ENCODE results near the gene FUCA1.
A peak's percentile ranks its signal among the peaks of the same experiment; 100 is the strongest.

FUCA1 gene

GRCh38 chr1:23865543-23865930 lies 2.6 kb downstream of the FUCA1 start:
- no peak for TF ChIP-seq EP300 (IDR thresholded peaks at IDR 0.05; ENCODE audit: borderline replicate concordance)

GRCh38 chr1:23864801-23865542 lies 3.1 kb downstream of the FUCA1 start:
- TF ChIP-seq TCF12 (IDR thresholded peaks at IDR 0.05; ENCODE audit: low read depth) = no peak
- TF ChIP-seq, protein P1, sequence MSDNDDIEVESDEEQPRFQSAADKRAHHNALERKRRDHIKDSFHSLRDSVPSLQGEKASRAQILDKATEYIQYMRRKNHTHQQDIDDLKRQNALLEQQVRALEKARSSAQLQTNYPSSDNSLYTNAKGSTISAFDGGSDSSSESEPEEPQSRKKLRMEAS (IDR thresholded peaks at IDR 0.05) = no peak
- no peak for TF ChIP-seq ZBTB7A (IDR thresholded peaks at IDR 0.05; ENCODE audit: low read depth)
- TF ChIP-seq CEBPB (IDR thresholded peaks at IDR 0.05) = no peak
- no peak for TF ChIP-seq RAD21 (IDR thresholded peaks at IDR 0.05; ENCODE audit: low read depth)
- no peak for TF ChIP-seq FOXM1 (IDR thresholded peaks at IDR 0.05; ENCODE audit: borderline replicate concordance, low read depth)
- no peak for TF ChIP-seq NFIC (IDR thresholded peaks at IDR 0.05)
- TF ChIP-seq EP300 (IDR thresholded peaks at IDR 0.05; ENCODE audit: borderline replicate concordance) = no peak
- no peak for TF ChIP-seq USF1 (IDR thresholded peaks at IDR 0.05)
- no peak for TF ChIP-seq TEAD4 (IDR thresholded peaks at IDR 0.05)
- no peak for TF ChIP-seq CREB1 (IDR thresholded peaks at IDR 0.05; ENCODE audit: low read depth)
- TF ChIP-seq, protein P2, sequence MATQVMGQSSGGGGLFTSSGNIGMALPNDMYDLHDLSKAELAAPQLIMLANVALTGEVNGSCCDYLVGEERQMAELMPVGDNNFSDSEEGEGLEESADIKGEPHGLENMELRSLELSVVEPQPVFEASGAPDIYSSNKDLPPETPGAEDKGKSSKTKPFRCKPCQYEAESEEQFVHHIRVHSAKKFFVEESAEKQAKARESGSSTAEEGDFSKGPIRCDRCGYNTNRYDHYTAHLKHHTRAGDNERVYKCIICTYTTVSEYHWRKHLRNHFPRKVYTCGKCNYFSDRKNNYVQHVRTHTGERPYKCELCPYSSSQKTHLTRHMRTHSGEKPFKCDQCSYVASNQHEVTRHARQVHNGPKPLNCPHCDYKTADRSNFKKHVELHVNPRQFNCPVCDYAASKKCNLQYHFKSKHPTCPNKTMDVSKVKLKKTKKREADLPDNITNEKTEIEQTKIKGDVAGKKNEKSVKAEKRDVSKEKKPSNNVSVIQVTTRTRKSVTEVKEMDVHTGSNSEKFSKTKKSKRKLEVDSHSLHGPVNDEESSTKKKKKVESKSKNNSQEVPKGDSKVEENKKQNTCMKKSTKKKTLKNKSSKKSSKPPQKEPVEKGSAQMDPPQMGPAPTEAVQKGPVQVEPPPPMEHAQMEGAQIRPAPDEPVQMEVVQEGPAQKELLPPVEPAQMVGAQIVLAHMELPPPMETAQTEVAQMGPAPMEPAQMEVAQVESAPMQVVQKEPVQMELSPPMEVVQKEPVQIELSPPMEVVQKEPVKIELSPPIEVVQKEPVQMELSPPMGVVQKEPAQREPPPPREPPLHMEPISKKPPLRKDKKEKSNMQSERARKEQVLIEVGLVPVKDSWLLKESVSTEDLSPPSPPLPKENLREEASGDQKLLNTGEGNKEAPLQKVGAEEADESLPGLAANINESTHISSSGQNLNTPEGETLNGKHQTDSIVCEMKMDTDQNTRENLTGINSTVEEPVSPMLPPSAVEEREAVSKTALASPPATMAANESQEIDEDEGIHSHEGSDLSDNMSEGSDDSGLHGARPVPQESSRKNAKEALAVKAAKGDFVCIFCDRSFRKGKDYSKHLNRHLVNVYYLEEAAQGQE (IDR thresholded peaks at IDR 0.05; ENCODE audit: low read depth) = no peak
- TF ChIP-seq EGR1 (IDR thresholded peaks at IDR 0.05) = no peak
- no peak for TF ChIP-seq YY1 (IDR thresholded peaks at IDR 0.05; ENCODE audit: low read depth)
- TF ChIP-seq TAF1 (IDR thresholded peaks at IDR 0.05; ENCODE audit: low read depth) = no peak

GRCh38 chr1:23862640-23863039 lies 5.5 kb downstream of the FUCA1 start:
- TF ChIP-seq, protein P2 (IDR thresholded peaks at IDR 0.05; ENCODE audit: low read depth) = peak; percentile 47; the same call in 1 of the 2 replicates
- TF ChIP-seq CEBPB (IDR thresholded peaks at IDR 0.05) = no peak

GRCh38 chr1:23854568-23854967 lies 13.5 kb downstream of the FUCA1 start:
- TF ChIP-seq TCF12 (IDR thresholded peaks at IDR 0.05; ENCODE audit: low read depth) = no peak
- TF ChIP-seq YY1 (IDR thresholded peaks at IDR 0.05; ENCODE audit: low read depth) = no peak
- TF ChIP-seq, protein P1 (IDR thresholded peaks at IDR 0.05) = no peak
- TF ChIP-seq ZBTB7A (IDR thresholded peaks at IDR 0.05; ENCODE audit: low read depth) = no peak
- no peak for TF ChIP-seq CEBPB (IDR thresholded peaks at IDR 0.05)
- no peak for TF ChIP-seq TAF1 (IDR thresholded peaks at IDR 0.05; ENCODE audit: low read depth)
- TF ChIP-seq RAD21 (IDR thresholded peaks at IDR 0.05; ENCODE audit: low read depth) = no peak; the same call in 1 of the 2 replicates
- TF ChIP-seq, protein P2 (IDR thresholded peaks at IDR 0.05; ENCODE audit: low read depth) = no peak
- no peak for TF ChIP-seq TEAD4 (IDR thresholded peaks at IDR 0.05)
- TF ChIP-seq USF1 (IDR thresholded peaks at IDR 0.05) = no peak
- no peak for TF ChIP-seq EGR1 (IDR thresholded peaks at IDR 0.05)
- no peak for TF ChIP-seq CREB1 (IDR thresholded peaks at IDR 0.05; ENCODE audit: low read depth)
